DMS 273 treated with DMSO at 0.1 percent for 48 hours (cell line): ENCODE data around the gene BPIFB3.
"Not testable (repeated sequence)": the region's sequence is repeated elsewhere in the genome, so short reads cannot be mapped to it uniquely, and the experiment has no call there.

Source experiments
- DNase-seq: peaks from one replicate; lab custom pipeline; 2025; lab: John Stamatoyannopoulos, UW

Gene BPIFB3

DNA sequence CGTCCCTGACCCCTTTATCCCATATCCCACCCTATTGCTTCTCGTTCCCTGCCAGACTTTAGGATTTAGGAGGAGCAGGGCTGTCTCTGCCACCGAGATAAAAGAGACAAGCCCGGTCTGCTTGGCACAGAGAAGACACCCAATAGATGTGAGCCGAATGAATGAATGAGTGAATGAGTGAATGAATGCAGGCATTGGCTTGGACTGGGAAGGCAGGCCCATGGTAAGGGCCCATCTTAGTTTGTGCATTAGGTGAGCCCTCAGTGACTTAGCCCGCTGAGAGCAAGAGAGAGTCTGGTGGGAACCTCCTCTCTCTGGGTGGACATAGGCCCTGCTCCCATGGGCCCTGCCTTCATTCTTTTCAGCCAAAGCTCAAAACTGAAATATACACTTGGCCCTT lies 23.1 kb upstream of the BPIFB3 start:
- no peak for DNase-seq

DNA sequence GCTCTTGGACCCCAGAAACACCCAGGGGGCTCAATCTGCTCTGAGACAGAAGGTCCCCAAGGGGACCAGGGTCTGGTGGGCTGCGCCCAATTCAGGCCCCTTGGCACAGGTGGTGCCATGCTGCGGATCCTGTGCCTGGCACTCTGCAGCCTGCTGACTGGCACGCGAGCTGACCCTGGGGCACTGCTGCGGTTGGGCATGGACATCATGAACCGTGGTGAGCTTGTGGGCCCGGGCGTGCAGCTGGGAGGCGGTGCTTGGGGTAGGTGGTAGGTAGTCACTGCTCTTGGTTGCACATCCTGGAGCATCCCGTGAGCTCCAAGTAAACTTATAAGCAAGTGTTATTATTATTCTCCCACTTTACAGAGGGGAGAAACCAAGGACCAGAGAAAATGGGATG lies 22.2 kb upstream of the BPIFB3 start, which contains the start of gene BPIFB6:
Gene BPIFB6 (plus strand): TSS at position 118 of the 400 bp plus-strand sequence. CDS start 0 bp downstream, at position 118.
- DNase-seq: no peak

DNA sequence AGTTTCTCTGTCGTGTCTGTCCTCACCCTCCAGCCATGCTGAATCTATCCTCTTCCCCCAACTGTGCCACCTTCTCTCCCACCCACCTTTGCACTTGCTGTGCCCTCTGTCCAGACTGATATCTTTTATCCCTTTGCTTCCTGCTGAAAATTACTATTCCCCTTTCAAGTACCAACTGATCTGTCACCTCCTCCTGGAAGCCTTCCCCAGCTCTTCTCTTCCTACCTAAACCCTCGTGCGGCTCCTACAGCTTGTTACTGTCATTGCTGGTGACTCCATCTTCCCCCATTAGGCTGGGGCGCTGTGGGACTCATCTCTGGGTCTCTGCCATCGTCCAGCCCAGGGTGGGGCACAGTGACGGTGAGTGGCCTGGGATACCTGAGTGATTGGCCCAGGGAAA lies 21.1 kb upstream of the BPIFB3 start:
- DNase-seq: no peak

DNA sequence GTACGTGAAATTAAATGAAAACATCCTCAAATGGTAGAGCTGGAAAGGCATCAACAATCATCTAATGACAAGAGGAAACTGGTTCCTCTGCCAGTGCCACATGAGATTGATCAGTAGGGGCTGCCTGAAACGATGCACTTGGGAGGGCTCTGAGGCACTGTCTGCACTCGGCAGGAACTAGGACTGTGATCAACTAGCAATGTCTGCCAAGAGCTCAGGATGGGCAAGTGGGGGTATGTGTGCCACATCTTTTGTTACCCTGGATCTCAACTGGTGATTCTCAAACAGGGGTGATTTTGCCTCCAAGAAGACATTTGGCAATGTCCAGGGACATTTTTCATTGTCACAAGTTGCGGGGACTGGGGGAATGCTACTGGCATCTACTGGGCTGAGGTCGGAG lies 20.3 kb upstream of the BPIFB3 start:
- DNase-seq: no peak

DNA sequence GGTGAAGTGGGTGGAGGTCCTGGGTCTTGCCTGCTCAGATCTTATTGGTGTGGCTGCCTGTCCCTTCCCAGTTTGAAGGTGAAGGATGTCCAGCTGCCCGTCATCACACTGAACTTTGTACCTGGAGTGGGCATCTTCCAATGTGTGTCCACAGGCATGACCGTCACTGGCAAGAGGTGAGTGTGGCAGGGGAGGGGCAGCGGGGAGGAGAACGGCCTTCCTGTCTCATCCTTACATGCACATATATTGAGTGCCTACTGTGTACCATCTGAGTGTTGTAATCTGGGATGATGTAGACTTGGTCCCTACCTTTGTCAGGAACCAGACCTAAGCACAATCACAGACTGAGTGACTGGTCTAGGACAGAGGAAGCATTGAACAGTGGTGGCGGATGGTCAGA lies 19.6 kb upstream of the BPIFB3 start:
- DNase-seq: no peak

DNA sequence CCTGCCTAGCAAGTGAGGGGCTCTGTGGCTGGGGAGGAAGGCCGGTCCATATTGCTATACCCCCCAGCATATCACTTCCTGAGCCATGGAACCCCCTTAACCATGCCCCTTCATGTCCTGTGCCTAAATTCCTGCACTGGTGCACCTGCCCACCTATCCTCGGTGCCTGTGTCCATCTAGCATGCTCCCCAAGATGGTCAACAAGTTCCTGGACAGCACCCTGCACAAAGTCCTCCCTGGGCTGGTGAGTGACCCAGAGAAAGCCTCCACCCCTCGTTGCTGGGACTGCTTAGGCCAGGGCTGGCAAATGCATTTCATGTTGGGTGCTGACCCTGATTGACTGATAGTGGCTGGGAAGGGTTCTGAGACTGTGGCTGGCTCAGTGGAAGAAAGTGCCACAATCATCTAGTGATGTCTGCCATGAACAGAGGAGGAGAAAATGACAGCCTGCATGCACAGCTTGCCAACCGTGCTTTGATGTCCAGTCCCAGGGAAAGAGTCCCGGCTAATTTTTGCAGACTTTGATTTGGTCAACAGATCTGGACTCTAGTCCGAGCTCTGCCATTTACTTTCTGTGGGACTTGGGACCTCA lies 18.7 kb upstream of the BPIFB3 start:
- DNase-seq: no peak

DNA sequence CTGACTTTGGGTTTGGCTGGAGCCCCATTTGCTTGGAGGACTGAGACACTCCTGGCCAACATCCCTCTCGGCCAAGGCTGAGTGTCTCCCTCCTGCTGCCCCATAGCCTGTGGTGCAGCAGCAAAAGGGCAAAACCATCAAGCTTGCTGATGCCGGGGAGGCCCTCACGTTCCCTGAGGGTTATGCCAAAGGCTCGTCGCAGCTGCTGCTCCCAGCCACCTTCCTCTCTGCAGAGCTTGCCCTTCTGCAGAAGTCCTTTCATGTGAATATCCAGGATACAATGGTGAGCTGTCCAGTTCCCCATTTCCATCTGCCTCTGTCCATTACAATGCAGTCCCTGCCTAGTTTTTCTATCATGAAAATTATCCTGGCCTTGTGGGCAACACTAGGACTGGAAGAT lies 16.2 kb upstream of the BPIFB3 start:
- DNase-seq: no peak

DNA sequence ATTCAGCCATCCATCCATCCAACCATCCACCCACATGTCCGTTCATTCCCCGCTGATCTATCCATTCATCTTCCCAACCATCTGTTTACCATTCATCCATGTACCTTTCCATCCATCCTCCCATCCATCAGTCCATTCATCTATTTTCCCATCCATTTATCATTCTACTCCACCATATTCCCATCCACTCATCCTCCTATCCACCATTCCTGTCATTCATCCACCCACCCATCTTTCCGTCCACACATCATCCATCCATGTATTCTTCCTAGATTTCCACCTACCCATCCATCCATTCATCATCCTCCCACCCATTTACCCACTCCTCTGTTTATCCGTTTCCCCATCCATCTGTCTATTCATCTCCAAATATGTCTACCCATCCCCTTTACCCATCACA lies 15.5 kb upstream of the BPIFB3 start:
- DNase-seq: no peak

DNA sequence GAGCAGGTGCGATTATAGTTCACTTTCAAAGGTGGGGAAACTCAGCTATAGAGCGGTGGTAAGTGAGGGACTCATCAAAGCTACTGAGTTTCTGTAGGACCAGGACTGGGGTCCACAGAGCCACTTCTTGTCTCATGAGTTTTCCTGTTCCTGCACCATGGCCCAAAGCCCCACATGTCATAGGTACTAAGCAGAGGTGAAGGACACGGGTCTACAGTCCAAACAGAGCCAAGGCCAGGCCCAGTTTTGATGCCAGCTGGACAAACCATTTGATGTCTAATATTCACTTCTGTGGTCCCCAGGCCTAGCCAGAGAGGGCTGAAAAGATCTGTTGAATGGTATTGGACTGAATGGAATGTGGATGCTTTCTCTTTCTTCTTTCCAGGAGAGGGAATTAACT lies 11.3 kb upstream of the BPIFB3 start:
- DNase-seq: no peak

DNA sequence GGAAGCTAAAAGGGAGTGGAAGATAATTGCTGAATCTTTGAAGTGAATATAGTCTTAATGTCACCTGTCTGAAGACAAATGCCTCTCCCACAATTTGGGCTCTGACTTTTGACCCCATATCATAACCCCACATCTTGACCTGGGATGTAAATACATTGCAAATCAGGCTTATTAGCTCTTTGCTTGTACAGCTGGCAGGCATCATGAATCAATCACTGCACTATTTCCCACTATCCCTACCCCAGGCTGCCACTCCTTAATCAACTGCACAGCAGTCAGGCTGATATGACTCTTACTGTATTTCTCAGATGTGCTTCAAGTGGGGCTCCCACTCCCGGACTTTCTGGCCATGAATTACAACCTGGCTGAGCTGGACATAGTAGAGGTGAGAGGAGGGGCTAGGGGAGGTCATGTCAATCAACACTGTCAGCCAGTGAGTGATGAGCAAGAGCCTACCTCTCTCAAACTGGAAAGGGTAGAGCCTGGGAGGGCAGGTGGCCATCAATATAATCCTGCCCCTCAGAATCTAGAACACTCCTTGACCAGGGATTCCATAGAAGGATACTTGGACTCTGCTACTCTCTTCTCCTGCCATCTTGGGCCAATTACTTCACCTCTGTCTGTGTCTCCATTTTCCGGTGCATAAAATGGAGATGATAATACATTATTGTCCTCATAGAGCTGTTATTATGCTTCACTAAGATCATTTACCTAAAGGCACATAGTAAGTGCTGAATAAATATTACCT lies 10.5 kb upstream of the BPIFB3 start:
- DNase-seq: no peak

DNA sequence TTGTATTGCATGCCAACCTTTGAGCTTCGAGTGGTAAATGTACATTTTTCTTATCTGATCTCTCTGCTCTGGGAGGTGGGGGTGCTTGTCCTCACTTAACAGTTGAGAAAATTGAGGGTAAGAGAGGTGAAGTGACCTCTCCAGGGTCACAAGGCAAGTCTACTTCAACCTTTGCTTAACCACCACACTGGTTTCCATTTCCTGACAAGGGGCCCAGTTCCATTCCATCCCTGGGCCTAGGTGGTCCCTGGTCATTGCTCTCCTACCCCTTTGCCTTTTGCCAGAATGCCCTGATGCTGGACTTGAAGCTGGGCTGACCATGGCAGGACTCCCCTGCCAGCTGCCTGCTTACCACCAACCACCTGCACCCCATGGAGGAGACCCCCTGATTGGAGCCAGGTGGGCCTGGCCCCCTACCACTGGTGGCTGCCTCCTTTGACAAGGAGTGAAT lies 9.9 kb upstream of the BPIFB3 start:
- DNase-seq: no peak

DNA sequence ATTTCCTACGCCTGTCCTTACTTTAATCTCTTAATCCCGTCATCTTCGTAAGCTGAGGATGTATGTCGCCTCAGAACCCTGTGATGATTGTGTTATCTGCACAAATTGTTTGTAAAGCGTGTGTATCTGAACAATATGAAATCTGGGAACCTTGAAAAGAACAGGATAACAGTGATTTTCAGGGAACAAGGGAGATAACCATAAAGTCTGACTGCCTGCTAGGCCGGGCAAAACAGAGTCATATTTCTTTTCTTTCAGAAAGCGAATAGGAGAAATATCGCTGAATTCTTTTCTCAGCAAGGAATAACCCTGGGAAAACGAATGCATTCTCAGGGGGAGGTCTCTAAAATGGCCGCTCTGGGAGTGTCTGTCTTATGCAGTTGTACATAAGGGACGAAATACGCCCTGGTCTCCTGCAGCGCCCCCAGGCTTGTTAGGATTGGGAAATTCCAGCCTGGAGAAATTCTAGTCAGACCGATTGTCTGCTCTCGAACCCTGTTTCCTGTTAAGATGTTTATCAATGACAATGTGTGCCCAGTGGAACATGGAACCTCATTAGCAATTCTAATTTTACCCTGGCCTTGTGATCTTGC lies 8.5 kb upstream of the BPIFB3 start:
- DNase-seq: not testable (repeated sequence)

DNA sequence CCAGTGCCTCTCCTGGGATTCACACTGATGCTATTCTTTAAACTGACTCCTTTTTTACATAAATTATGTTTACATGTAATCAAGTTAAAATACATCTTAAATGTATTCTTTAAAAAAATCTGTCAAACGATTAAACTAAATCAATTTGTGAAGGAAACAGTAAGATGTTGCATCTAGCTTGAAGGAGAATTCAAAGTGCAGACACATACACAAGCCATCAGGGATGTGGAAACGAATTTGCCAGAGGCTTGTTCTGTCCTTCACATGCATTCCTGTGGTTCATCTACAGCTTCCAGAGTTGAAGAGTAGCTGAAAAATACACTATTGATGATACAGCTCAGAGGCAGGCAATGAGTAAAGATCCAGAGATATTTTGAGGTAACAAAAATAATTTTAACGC lies 7.3 kb upstream of the BPIFB3 start:
- DNase-seq: no peak

DNA sequence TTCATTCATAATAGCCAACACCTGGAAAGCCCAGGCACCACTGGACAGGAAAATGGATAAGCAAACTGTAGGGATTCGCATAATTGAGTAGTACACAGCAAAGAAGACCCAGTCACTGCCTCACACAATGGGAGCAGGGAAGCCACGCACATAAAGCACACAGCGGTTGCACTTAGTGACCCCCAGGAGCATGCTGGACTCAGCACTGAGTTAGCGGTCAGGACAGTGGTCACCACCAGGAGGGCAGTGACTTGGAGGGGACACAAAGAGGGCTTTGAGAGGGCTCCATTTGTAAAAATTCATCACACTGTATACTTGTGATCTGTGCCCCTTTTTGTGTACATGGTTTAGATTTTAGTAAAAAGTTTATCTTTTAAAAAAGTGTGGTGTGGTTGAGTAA lies 2.4 kb upstream of the BPIFB3 start:
- no peak for DNase-seq

DNA sequence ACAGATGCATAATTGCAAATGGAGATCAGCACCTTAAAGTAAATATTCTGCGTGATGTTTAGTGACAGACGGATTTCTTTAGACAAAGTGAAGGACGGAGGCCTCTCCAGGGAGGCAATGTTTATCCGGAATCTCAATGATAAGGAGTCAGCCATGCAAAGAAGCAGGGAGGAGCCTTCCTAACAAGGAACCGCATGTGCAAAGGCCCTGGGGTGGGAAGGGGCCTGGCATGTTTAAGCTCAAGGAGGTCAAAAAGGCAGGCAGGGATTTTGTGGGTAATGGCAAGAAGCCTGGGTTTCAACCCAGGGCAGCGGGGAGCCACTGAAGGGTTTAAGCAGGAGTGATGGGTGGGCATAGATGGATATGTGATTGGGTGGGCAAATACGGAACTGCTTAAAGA lies 678 bp downstream of the BPIFB3 start:
- DNase-seq: no peak

DNA sequence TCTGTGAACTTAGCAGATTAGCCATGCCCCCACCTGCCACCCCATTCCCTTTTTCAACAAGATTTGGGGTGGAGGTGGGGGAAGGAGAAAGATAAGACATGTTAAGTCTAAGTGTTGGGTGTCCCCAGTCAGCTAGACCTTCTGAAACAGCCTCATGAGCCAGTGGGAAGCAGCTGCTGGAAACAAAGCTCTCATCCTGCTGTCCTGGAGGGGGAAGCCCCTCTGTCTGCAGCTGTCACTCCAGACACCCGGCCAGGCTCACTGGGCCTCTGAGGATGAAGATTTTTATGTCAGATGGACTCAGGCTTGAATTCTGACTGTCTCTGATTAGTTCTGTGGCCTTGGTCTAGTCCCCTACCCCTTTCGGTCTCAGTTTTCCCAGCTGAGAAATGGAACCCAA lies 1.1 kb downstream of the BPIFB3 start:
- no peak for DNase-seq

DNA sequence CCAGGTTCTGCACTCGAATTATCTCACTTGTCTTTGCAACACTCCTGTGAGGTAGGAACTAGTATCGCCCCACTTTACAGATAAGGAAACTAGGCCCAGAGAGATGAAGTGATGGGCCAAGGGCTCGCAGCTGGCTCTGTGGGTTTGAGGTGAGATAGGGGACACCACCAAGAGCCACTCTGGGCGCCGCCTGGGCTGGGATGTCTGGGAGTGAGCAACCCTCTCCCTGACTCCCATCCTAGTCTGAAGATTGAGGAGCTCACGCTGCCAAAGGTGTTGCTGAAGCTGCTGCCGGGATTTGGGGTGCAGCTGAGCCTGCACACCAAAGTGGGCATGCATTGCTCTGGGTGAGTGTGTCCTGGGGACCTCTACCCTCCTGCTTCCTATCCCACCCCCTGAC lies 5.4 kb downstream of the BPIFB3 start:
- no peak for DNase-seq

DNA sequence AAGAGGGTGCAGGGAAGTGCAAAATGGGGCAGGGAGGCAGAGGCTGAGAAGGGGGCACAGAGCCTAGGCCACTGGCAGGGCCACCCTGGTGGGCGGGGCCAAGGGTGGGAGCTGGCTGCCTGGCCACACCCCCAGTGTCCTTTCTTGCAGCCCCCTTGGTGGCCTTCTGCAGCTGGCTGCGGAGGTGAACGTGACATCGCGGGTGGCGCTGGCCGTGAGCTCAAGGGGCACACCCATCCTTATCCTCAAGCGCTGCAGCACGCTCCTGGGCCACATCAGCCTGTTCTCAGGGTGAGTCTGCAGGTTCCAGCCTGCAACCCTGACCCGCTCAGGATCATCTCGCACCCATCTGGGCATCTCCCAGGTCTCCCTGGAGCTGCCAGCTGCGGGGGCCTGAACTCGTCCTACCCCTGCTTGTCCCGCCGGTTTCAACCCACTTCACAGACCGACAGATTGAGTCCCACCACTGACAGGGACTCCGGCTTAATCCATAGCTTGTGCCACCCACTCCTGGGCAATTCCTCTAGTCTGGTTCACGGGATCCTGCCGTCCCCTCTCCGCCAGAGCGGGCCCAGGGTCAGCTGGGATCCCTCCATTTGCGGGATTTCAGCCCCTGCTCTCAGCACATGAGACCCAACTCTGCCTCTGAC lies 6.2 kb downstream of the BPIFB3 start:
- DNase-seq: no peak

DNA sequence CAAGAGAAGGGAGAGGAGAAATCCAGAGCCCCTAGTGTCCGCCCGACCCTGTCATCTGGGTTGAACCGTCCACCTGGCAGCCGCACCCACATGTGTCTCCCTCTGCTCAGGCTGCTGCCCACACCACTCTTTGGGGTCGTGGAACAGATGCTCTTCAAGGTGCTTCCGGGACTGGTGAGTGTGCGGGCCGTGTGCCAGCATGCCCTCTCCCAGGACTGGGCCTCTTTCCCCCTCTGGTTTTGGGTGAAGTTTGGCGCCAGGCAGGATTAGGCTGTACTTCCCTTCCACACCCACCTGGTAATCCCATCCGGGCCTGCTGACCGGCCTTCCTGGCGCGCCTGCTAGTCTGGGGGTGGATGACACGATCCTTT lies 7.9 kb downstream of the BPIFB3 start:
- DNase-seq: no peak

DNA sequence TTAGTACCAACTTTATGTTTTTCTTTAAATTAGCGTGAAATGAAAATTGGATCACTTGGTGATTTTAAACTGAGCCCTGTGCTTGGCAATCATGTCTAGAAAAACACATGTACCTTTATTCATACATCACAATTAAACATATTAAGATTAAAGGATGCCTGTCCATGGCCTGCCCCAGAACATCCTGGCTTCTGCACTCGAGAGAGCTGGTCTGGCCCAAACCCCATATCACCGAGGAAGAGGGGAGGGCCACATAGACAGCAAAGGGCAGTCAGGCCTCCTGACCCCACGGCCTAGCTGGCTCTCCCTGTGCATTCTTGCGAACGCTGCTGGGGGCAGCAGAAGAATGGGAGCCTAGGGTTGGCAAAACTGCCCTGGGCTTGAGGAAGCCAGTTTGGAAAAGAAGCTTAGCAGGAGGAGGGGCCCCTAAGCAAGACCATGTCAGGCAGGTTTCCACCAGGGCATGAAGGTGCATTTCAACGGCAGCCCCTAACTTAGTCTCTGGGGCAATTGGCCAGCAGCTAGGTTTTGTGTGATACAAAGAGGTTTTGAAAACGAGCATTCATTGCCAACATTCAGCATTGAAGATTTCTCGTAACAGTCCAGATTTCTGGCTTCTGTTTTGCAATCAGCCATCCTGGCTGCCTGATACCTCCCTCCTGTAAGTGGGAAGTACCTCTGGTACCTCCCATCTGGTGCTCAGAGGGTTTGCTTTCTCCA lies 8.6 kb downstream of the BPIFB3 start:
- DNase-seq: no peak

DNA sequence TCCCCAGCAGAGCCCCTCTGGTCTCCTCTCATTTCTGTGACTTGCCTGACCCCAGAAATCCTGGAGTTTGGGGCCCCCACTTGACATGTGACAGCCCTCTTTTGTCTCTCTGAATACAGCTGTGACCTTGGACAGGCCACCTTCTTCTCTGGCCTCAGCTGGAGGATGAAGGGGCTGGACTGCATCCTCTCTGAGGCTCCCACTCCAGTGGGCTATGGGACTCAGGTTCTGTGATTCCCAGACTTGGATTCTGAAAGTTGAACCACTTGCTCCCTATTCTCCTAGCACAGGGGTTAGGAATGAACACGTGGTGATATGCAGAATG lies 9.1 kb downstream of the BPIFB3 start:
- DNase-seq: no peak

DNA sequence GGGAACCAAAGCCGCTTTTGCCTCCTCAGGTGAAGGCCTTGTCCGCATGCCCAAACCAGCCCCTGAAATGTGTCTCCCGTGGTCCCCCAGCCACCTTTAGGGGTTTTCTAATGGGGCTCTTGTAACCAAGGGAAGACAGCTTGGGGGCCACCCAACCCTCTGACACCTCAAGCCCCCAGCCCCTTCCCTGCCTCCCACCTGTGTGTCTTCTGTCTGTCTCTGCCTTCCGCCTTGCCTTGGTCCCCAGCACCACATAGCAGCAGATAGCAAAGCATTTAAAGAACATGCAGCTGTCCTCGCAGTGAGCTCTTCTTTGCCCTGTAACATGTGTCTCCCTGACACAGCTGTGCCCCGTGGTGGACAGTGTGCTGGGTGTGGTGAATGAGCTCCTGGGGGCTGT lies 9.6 kb downstream of the BPIFB3 start:
- DNase-seq: no peak
